Endodermal cell (in vitro differentiated cells): ENCODE data around the gene CMPK1. TPM values are rescaled to one million over a fixed set of nuclear protein-coding genes. Genes with fewer than 3 reads are reported as not detected.

ENCODE experiments used
- DNase-seq: peaks from one replicate; pipeline ENCODE4 v3.0.0-alpha.2; 2017
- H3K27ac ChIP-seq: 2 replicates; pipeline ENCODE4 v1.5.1; 2013; ENCODE audit warnings: mild to moderate bottlenecking, low read depth, low read length, moderate library complexity
- H3K27me3 ChIP-seq: 2 replicates; pipeline ENCODE4 v1.6.1; 2013; ENCODE audit warnings: mild to moderate bottlenecking, low read length, moderate library complexity; ENCODE audit not compliant: insufficient read depth, control insufficient read depth, poor library complexity, severe bottlenecking
- H3K36me3 ChIP-seq: 2 replicates; pipeline ENCODE4 v1.7.0; 2013; ENCODE audit warnings: mild to moderate bottlenecking, low read length, moderate library complexity; ENCODE audit not compliant: control insufficient read depth, insufficient read depth
- H3K4me1 ChIP-seq: one replicate; pipeline ENCODE4 v1.7.0; 2013; ENCODE audit warnings: low read length; ENCODE audit not compliant: control insufficient read depth, insufficient read depth
- H3K4me3 ChIP-seq: 2 replicates; pipeline ENCODE4 v1.5.1; 2013; ENCODE audit warnings: mild to moderate bottlenecking, low read length, moderate library complexity
- H3K9ac ChIP-seq: 2 replicates; pipeline ENCODE4 v1.6.1; 2013; ENCODE audit warnings: mild to moderate bottlenecking, low read length, moderate library complexity; ENCODE audit not compliant: poor library complexity, severe bottlenecking; ENCODE audit errors: extremely low read depth
- H3K9me3 ChIP-seq: 2 replicates; pipeline ENCODE4 v1.6.1; 2013; ENCODE audit warnings: mild to moderate bottlenecking, low read length, moderate library complexity; ENCODE audit not compliant: control insufficient read depth
- H3K27ac Mint-ChIP-seq: 2 replicates; pipeline ENCODE4 v1.8.0; 2020; ENCODE audit warnings: mixed read lengths
- H3K27me3 Mint-ChIP-seq: 2 replicates; pipeline ENCODE4 v1.8.0; 2021; ENCODE audit warnings: mild to moderate bottlenecking, mixed read lengths; ENCODE audit not compliant: insufficient read depth
- H3K36me3 Mint-ChIP-seq: 2 replicates; pipeline ENCODE4 v1.8.0; 2020; ENCODE audit warnings: low read depth, mixed read lengths
- H3K4me1 Mint-ChIP-seq: 2 replicates; pipeline ENCODE4 v1.8.0; 2020; ENCODE audit warnings: mixed read lengths
- H3K4me3 Mint-ChIP-seq: 2 replicates; pipeline ENCODE4 v1.8.0; 2020; ENCODE audit warnings: mild to moderate bottlenecking, moderate library complexity, mixed read lengths
- H3K9me3 Mint-ChIP-seq: 2 replicates; pipeline ENCODE4 v1.8.0; 2020; ENCODE audit warnings: mild to moderate bottlenecking, mixed read lengths
- CTCF ChIP-seq: fragments of 200-600 bp; sonication (generic); conservative IDR thresholded peaks from 2 replicates; pipeline ENCODE4 v1.5.0; 2021; ENCODE audit warnings: antibody characterized with exemption, mild to moderate bottlenecking
- WGBS, 2 experiments: methylation state at CpG; one replicate each; pipeline versions ENCODE4 v1.1.5 to v1.1.7; 2013; ENCODE audit warnings: missing lambda C conversion rate in 2 of 2, mixed read lengths in 1 of 2; ENCODE audit not compliant: insufficient coverage in 1 of 2, insufficient read length in 1 of 2; 5-methylcytosine and 5-hydroxymethylcytosine counted together
- total RNA-seq, 2 donors: library from RNA; stranded (reverse); fragmentation: NEBNext Ultra II Directional in 1 of 2; extraction: Animal tissue kit (Norgen Biotek cat#: 25700) in 1 of 2; gene quantifications; 2 replicates in 1 of 2; 3 replicates in 1 of 2; pipeline ENCODE4 v1.2.1, GENCODE V29; 2021

CMPK1 gene
- total RNA-seq, 2 donors from 2014 or later = 41.6 to 42.0 TPM

GRCh38 chr1:47399846-47400155, 66.2 kb downstream of the CMPK1 start:
- DNase-seq = no peak
- Mint-ChIP-seq H3K36me3 (no peaks in the 10 kb centered on the region), H3K9me3 (no peaks in the 10 kb centered on the region), H3K4me1 (no peaks in the 10 kb centered on the region), H3K4me3 (no peak overlapping the region), H3K27me3 (peaks cover 79% of the 10 kb centered on the region), H3K27ac (no peak overlapping the region)
- Histone ChIP-seq H3K27ac (no peak overlapping the region), H3K27me3 (peaks cover 38% of the 10 kb centered on the region), H3K9me3 (no peaks in the 10 kb centered on the region), H3K9ac (no peak overlapping the region), H3K4me3 (no peak overlapping the region), H3K4me1 (no peaks in the 10 kb centered on the region), H3K36me3 (no peaks in the 10 kb centered on the region)
- TF ChIP-seq CTCF = no peak
- 94 to 100% methylated on average over 3 to 4 of the region's 4 CpGs for WGBS, 2 experiments

GRCh38 chr1:47401761-47402160, 68.2 kb downstream of the CMPK1 start:
- Mint-ChIP-seq H3K27ac (no peak overlapping the region), H3K9me3 (no peaks in the 10 kb centered on the region), H3K27me3 (peaks cover 73% of the 10 kb centered on the region), H3K4me3 (no peak overlapping the region), H3K4me1 (no peaks in the 10 kb centered on the region), H3K36me3 (no peaks in the 10 kb centered on the region)
- no peaks in the 10 kb centered on the region for H3K4me1 ChIP-seq
- H3K27me3 ChIP-seq = peaks cover 33% of the 10 kb centered on the region
- H3K9me3 ChIP-seq = no peaks in the 10 kb centered on the region
- peak; percentile 21 for DNase-seq
- no peak for TF ChIP-seq CTCF
- no peaks in the 10 kb centered on the region for H3K36me3 ChIP-seq
- H3K9ac ChIP-seq = no peak overlapping the region
- H3K4me3 ChIP-seq = no peak overlapping the region
- 83 to 94% methylated on average over 3 to 4 of the region's 4 CpGs for WGBS, 2 experiments
- H3K27ac ChIP-seq = no peak overlapping the region

GRCh38 chr1:47402591-47402990, 69.0 kb downstream of the CMPK1 start:
- no peaks in the 10 kb centered on the region for H3K4me1 Mint-ChIP-seq
- no peaks in the 10 kb centered on the region for H3K4me1 ChIP-seq
- H3K27ac Mint-ChIP-seq = no peak overlapping the region
- no peak for TF ChIP-seq CTCF
- no peaks in the 10 kb centered on the region for H3K36me3 Mint-ChIP-seq
- DNase-seq = no peak
- no peaks in the 10 kb centered on the region for H3K36me3 ChIP-seq
- peaks cover 33% of the 10 kb centered on the region for H3K27me3 ChIP-seq
- no peaks in the 10 kb centered on the region for H3K9me3 Mint-ChIP-seq
- H3K4me3 Mint-ChIP-seq = no peak overlapping the region
- no peaks in the 10 kb centered on the region for H3K9me3 ChIP-seq
- H3K27ac ChIP-seq = no peak overlapping the region
- H3K4me3 ChIP-seq = no peak overlapping the region
- no peak overlapping the region for H3K9ac ChIP-seq
- H3K27me3 Mint-ChIP-seq = peaks cover 67% of the 10 kb centered on the region
- WGBS, 2 experiments = 94 to 100% methylated on average over 3 of the region's 4 CpGs
